ENCODE data around the gene DCLK1.

The DCLK1 gene

GRCh38 chr13:35796623-35797022 is 334.6 kb downstream of the DCLK1 start:
- H3K27ac ChIP-seq: no peak overlapping the region
- H3K79me2 ChIP-seq (ENCODE audit: insufficient read depth, low read depth): no peaks in the 10 kb centered on the region
- H3K36me3 ChIP-seq (ENCODE audit: insufficient read depth): no peaks in the 10 kb centered on the region
- no peak overlapping the region for H2AFZ ChIP-seq (ENCODE audit: low read depth)
- H3K27me3 ChIP-seq (ENCODE audit: insufficient read depth, low read depth): no peaks in the 10 kb centered on the region
- no peak overlapping the region for H3K4me3 ChIP-seq (IDR thresholded peaks at IDR 0.05; ENCODE audit: insufficient read depth, low read depth, low read length)
- no peak overlapping the region for H3K9ac ChIP-seq
- TF ChIP-seq CTCF (conservative IDR thresholded peaks at IDR 0.05; ENCODE audit: low read depth, low read length): no peak
- H4K20me1 ChIP-seq (ENCODE audit: insufficient read depth): no peaks in the 10 kb centered on the region
- H3K4me1 ChIP-seq (ENCODE audit: low read depth, poor library complexity, severe bottlenecking): no peaks in the 10 kb centered on the region
- H3K4me2 ChIP-seq: no peak overlapping the region

GRCh38 chr13:35794734-35795389 is 336.3 kb downstream of the DCLK1 start:
- H3K4me3 ChIP-seq (IDR thresholded peaks at IDR 0.05; ENCODE audit: insufficient read depth, low read depth, low read length): no peak overlapping the region
- H2AFZ ChIP-seq (ENCODE audit: low read depth): no peak overlapping the region
- no peak overlapping the region for H3K4me2 ChIP-seq
- H4K20me1 ChIP-seq (ENCODE audit: insufficient read depth): no peaks in the 10 kb centered on the region
- no peak overlapping the region for H3K27ac ChIP-seq
- no peaks in the 10 kb centered on the region for H3K4me1 ChIP-seq (ENCODE audit: low read depth, poor library complexity, severe bottlenecking)
- no peaks in the 10 kb centered on the region for H3K36me3 ChIP-seq (ENCODE audit: insufficient read depth)
- no peaks in the 10 kb centered on the region for H3K79me2 ChIP-seq (ENCODE audit: insufficient read depth, low read depth)
- H3K9ac ChIP-seq: no peak overlapping the region
- TF ChIP-seq CTCF (conservative IDR thresholded peaks at IDR 0.05; ENCODE audit: low read depth, low read length): no peak
- H3K27me3 ChIP-seq (ENCODE audit: insufficient read depth, low read depth): no peaks in the 10 kb centered on the region

- H3K36me3 ChIP-seq (ENCODE audit: insufficient read depth): no peaks in the 10 kb centered on the region
- no peaks in the 10 kb centered on the region for H3K27me3 ChIP-seq (ENCODE audit: insufficient read depth, low read depth)
- H3K4me3 ChIP-seq (IDR thresholded peaks at IDR 0.05; ENCODE audit: insufficient read depth, low read depth, low read length): no peak overlapping the region
- TF ChIP-seq CTCF (conservative IDR thresholded peaks at IDR 0.05; ENCODE audit: low read depth, low read length): no peak
- H3K79me2 ChIP-seq (ENCODE audit: insufficient read depth, low read depth): no peaks in the 10 kb centered on the region
- no peak overlapping the region for H3K9ac ChIP-seq
- no peak overlapping the region for H3K27ac ChIP-seq
- H4K20me1 ChIP-seq (ENCODE audit: insufficient read depth): no peaks in the 10 kb centered on the region
- no peaks in the 10 kb centered on the region for H3K4me1 ChIP-seq (ENCODE audit: low read depth, poor library complexity, severe bottlenecking)
- no peak overlapping the region for H2AFZ ChIP-seq (ENCODE audit: low read depth)
- H3K4me2 ChIP-seq: no peak overlapping the region
These were observed 337.4 kb downstream of the DCLK1 start for GRCh38 chr13:35793823-35794222.

GRCh38 chr13:35792911-35793310 is 338.3 kb downstream of the DCLK1 start:
- Histone ChIP-seq H3K4me2 (no peak overlapping the region), H3K36me3 (ENCODE audit: insufficient read depth) (no peaks in the 10 kb centered on the region)

More at GRCh38 chr13:35792911-35793310, 338.3 kb downstream of the DCLK1 start:
- no peak for TF ChIP-seq CTCF (conservative IDR thresholded peaks at IDR 0.05; ENCODE audit: low read depth, low read length)
- Histone ChIP-seq H2AFZ (ENCODE audit: low read depth) (no peak overlapping the region), H3K79me2 (ENCODE audit: insufficient read depth, low read depth) (no peaks in the 10 kb centered on the region), H4K20me1 (ENCODE audit: insufficient read depth) (no peaks in the 10 kb centered on the region), H3K4me1 (ENCODE audit: low read depth, poor library complexity, severe bottlenecking) (no peaks in the 10 kb centered on the region), H3K27me3 (ENCODE audit: insufficient read depth, low read depth) (no peaks in the 10 kb centered on the region), H3K9ac (no peak overlapping the region), H3K4me3 (IDR thresholded peaks at IDR 0.05; ENCODE audit: insufficient read depth, low read depth, low read length) (no peak overlapping the region), H3K27ac (no peak overlapping the region)
